Measurements from ENCODE around the gene ANKS3. TPM values are rescaled to one million over a fixed set of nuclear protein-coding genes. Genes with fewer than 3 reads are reported as not detected.

Gene ANKS3
- total and polyA plus RNA-seq, 4 donors: 6.3 to 79.5 (median 29.2) TPM

DNA sequence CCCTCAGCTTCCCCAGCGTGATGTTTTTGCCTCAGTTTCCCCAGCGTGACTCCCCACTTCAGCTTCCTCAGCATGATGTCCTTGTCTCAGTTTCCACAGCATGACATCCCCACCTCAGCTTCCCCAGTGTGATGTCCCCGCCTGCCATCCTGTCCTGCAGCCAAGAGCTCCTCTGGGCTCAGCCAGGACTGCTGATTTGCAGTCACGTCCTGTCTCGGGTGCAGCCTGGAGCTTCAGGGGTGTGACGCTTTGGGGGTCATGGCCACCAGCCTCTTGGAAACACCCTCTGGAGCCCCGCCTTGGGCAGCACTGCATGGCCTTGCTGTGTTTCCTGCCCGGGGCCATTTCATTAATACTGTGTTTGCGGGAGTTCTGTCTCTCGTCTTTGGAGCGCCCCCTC is 57.2 kb downstream of the ANKS3 start:
- peaks cover 0 to 2% of the 10 kb centered on the region in 2 donors for H3K36me3 ChIP-seq (ENCODE audit: control insufficient read depth in 1 of 2, insufficient read depth in 2 of 2, low read length in 1 of 2)
- no peak for DNase-seq
- H3K9me3 ChIP-seq (ENCODE audit: control insufficient read depth, low read length): no peaks in the 10 kb centered on the region
- H3K4me1 ChIP-seq (ENCODE audit: control insufficient read depth in 1 of 2, insufficient read depth in 2 of 2, low read length in 2 of 2): no peaks in the 10 kb centered on the region
- H3K27ac ChIP-seq (ENCODE audit: low read depth in 1 of 2, low read length in 2 of 2): no peak overlapping the region
- no peaks in the 10 kb centered on the region for H3K27me3 ChIP-seq (ENCODE audit: control insufficient read depth in 1 of 2, insufficient read depth in 2 of 2, low read length in 1 of 2)
- no peak for ATAC-seq (ENCODE audit: low FRiP score)
- intact Hi-C loops (cut with DNase I): no loop called here
- 84 to 85% methylated on average over 11 of the region's 11 CpGs for WGBS, 2 donors
- no peak overlapping the region for H3K4me3 ChIP-seq (ENCODE audit: low read length in 2 of 2)

DNA sequence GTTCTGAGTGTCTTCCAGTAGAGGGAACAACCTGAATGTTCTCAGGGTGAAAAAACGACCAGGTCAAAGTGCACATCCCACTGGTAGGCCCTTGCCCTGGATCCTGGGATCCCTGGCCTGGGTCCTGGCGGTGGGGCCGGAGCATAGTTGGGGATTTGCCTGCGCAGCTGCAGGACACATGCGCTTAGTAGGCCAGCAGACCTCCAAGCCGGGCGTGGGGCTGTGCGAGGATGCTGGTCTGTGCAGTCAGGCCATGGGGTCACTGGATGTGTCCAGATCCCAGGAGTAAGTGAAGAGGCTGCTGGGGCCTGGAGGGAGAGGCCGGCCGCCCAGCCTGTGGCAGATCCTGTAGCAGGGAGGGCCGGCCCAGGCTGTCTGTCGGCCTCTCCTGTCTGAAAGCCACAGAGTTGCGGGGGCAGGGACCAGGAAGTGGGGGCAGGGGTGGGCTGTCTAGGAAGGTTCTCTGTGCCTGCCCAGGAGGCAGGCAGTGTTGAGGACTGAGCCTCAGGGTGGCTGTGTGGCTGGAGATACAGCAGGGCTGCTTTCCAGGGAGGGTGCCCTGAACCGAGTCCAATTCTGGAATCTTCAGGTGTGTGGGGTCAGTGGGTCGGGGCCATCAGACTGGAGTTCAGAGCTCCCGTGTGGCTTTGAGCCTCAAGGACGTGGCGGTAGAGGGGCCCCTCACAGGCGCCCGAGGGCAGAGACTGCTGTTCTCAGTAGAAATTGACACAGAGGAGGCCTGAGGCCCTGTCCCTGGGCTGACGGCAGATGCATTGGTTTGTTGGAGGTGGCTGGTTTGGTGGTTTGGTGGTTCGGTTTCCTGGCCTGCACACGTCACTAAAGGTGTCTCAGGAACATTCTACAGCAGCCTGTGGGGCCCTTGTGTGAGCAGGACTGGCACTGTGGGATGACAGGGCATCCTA is 57.9 kb downstream of the ANKS3 start:
- ATAC-seq (ENCODE audit: low FRiP score): no peak
- Histone ChIP-seq H3K4me3 (ENCODE audit: low read length in 2 of 2) (no peak overlapping the region), H3K27me3 (ENCODE audit: control insufficient read depth in 1 of 2, insufficient read depth in 2 of 2, low read length in 1 of 2) (no peaks in the 10 kb centered on the region), H3K4me1 (ENCODE audit: control insufficient read depth in 1 of 2, insufficient read depth in 2 of 2, low read length in 2 of 2) (no peaks in the 10 kb centered on the region), H3K9me3 (ENCODE audit: control insufficient read depth, low read length) (no peaks in the 10 kb centered on the region), H3K36me3 (ENCODE audit: control insufficient read depth in 1 of 2, insufficient read depth in 2 of 2, low read length in 1 of 2) (peaks cover 0 to 2% of the 10 kb centered on the region in 2 donors), H3K27ac (ENCODE audit: low read depth in 1 of 2, low read length in 2 of 2) (no peak overlapping the region)
- DNase-seq: no peak
- intact Hi-C loops (cut with DNase I): no loop called here
- 78 to 81% methylated on average over 23 of the region's 23 CpGs for WGBS, 2 donors

DNA sequence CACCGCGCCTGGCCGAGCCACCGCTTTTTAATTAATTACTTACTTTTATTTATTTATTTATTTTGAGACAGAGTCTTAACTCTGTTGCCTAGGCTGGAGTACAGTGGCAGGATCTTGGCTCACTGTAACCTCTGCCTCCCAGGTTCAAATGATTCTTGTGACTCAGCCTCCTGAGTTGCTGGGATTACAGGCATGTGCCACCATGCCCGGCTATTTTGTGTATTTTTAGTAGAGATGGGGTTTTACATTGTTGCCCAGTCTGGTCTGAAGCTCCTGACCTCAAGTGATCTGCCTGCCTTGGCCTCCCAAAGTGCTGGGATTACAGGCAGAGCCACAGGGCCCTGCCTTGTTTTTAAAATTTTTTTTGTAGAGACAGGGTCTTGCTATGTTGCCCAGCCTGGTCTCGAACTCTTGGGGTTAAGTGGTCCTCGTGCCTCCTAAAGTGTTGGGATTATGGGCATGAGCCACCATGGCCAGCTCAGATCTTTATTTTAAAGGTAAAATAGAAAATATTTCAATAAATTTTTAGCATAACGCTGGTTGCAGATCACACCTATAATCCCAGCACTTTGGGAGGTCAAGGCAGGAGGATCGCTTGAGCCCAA is 59.0 kb downstream of the ANKS3 start:
- H3K27ac ChIP-seq (ENCODE audit: low read depth in 1 of 2, low read length in 2 of 2): no peak overlapping the region
- 95 to 97% methylated on average over 9 of the region's 9 CpGs for WGBS, 2 donors
- no peaks in the 10 kb centered on the region for H3K9me3 ChIP-seq (ENCODE audit: control insufficient read depth, low read length)
- H3K4me3 ChIP-seq (ENCODE audit: low read length in 2 of 2): no peak overlapping the region
- peaks cover 0 to 2% of the 10 kb centered on the region in 2 donors for H3K36me3 ChIP-seq (ENCODE audit: control insufficient read depth in 1 of 2, insufficient read depth in 2 of 2, low read length in 1 of 2)
- ATAC-seq (ENCODE audit: low FRiP score) (no peak), DNase-seq (no peak)
- no peaks in the 10 kb centered on the region for H3K27me3 ChIP-seq (ENCODE audit: control insufficient read depth in 1 of 2, insufficient read depth in 2 of 2, low read length in 1 of 2)
- H3K4me1 ChIP-seq (ENCODE audit: control insufficient read depth in 1 of 2, insufficient read depth in 2 of 2, low read length in 2 of 2): no peaks in the 10 kb centered on the region
- intact Hi-C loops (cut with DNase I): no loop called here

DNA sequence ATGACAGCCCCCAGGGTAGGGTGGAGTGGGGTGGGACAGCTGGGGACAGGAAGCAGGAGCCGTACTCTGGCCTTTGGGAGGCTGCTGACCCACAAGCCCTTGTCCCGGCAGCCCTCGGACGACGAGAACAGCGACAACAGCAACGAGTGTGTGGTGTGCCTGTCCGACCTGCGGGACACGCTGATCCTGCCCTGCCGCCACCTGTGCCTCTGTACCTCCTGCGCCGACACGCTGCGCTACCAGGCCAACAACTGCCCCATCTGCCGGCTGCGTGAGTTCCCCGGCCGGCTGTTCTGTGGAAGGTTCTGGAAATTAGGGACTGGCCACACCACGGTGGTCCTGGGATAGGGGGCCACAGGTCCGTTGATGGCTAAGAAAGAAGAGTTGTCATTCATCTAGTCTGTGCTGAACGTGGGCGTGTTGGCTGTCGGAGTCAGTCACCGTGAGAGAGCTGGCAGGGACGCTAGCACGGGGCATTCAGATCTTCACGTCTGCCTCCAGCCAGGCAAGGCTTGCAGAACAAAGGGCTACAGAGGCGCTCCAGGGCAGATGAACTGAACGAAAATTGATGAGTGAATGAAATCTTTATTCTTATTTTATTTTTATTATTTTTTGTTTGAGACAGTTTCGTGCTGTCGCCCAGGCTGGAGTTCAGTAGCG is 60.6 kb downstream of the ANKS3 start:
- WGBS, 2 donors: 92 to 93% methylated on average over 33 of the region's 33 CpGs
- DNase-seq (no peak), ATAC-seq (ENCODE audit: low FRiP score) (no peak)
- intact Hi-C loops (cut with DNase I): no loop called here
- Histone ChIP-seq H3K27me3 (ENCODE audit: control insufficient read depth in 1 of 2, insufficient read depth in 2 of 2, low read length in 1 of 2) (no peaks in the 10 kb centered on the region), H3K36me3 (ENCODE audit: control insufficient read depth in 1 of 2, insufficient read depth in 2 of 2, low read length in 1 of 2) (peaks cover 2% of the 10 kb centered on the region in 2 donors), H3K27ac (ENCODE audit: low read depth in 1 of 2, low read length in 2 of 2) (no peak overlapping the region), H3K4me1 (ENCODE audit: control insufficient read depth in 1 of 2, insufficient read depth in 2 of 2, low read length in 2 of 2) (no peaks in the 10 kb centered on the region), H3K4me3 (ENCODE audit: low read length in 2 of 2) (no peak overlapping the region), H3K9me3 (ENCODE audit: control insufficient read depth, low read length) (no peaks in the 10 kb centered on the region)

DNA sequence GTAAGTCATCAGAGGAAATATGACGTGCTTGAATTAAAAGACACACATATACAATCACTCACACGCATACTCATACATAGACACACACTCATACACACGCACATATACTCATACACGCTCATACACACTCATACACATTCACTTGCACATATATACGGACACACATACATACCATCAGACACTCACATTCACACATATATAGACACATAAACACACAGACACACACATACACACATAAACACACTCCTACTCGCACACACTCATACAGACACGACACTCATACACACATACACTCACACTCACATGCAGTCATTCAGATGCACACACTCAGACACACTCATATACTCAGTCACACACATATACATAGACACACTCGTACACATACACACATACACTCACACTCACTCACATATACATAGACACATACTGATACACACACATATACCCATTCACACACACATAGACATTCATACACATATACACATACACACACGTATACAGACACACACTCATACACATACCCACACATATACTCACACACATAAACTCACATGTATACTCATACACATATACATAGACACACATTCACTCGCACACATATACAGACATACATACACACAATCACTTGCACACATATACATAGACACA is 65.6 kb downstream of the ANKS3 start:
- Histone ChIP-seq H3K36me3 (ENCODE audit: control insufficient read depth in 1 of 2, insufficient read depth in 2 of 2, low read length in 1 of 2) (peaks cover 2 to 9% of the 10 kb centered on the region in 2 donors), H3K27ac (ENCODE audit: low read depth in 1 of 2, low read length in 2 of 2) (no peak overlapping the region), H3K4me1 (ENCODE audit: control insufficient read depth in 1 of 2, insufficient read depth in 2 of 2, low read length in 2 of 2) (no peaks in the 10 kb centered on the region), H3K27me3 (ENCODE audit: control insufficient read depth in 1 of 2, insufficient read depth in 2 of 2, low read length in 1 of 2) (no peaks in the 10 kb centered on the region), H3K4me3 (ENCODE audit: low read length in 2 of 2) (no peak overlapping the region), H3K9me3 (ENCODE audit: control insufficient read depth, low read length) (no peaks in the 10 kb centered on the region)
- no peak for DNase-seq
- ATAC-seq (ENCODE audit: low FRiP score): no peak
- intact Hi-C loops (cut with DNase I): no loop called here
- 91% methylated on average over 10 of the region's 10 CpGs for WGBS, 2 donors

DNA sequence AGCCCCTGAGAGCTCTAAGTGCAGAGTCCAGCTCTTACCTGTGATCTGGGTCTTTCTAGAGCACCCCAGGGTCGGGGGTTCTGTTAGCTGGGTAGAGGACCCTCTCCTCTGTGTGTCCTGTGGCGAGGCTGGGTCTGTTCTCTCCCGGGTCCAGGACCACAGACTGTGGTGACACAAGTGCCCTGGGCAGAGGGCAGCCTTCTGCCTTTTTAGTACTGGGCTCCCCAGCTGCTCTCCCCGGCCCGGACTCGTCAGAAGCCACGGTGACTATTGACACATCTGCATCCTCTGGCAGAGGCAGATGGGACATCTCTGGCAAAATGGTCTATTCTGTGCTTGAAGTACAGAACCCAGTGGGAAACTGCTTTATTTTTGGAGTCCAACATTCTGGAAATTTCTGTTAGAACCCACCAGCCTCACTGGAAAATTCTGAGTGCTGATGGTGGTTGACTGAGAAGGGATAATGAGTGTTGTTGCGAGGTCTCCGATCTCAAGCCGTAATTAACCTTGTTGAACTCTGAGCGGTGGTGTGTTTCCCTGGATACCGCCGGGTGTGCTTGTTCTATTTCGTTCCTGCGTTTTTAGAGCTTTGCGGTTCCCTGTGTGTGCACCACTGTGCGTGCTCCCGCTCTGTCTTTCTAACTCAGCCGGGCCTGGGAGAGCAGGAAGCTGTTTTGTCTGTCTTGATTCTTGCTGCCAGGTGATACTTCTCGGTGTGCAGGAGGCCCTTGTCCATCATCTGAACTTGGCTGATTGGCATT is 66.7 kb downstream of the ANKS3 start:
- intact Hi-C loops (cut with DNase I): no loop called here
- ATAC-seq (ENCODE audit: low FRiP score): no peak
- no peaks in the 10 kb centered on the region for H3K4me1 ChIP-seq (ENCODE audit: control insufficient read depth in 1 of 2, insufficient read depth in 2 of 2, low read length in 2 of 2)
- DNase-seq: no peak
- no peaks in the 10 kb centered on the region for H3K9me3 ChIP-seq (ENCODE audit: control insufficient read depth, low read length)
- no peak overlapping the region for H3K27ac ChIP-seq (ENCODE audit: low read depth in 1 of 2, low read length in 2 of 2)
- H3K36me3 ChIP-seq (ENCODE audit: control insufficient read depth in 1 of 2, insufficient read depth in 2 of 2, low read length in 1 of 2): peaks cover 2 to 9% of the 10 kb centered on the region in 2 donors
- no peaks in the 10 kb centered on the region for H3K27me3 ChIP-seq (ENCODE audit: control insufficient read depth in 1 of 2, insufficient read depth in 2 of 2, low read length in 1 of 2)
- H3K4me3 ChIP-seq (ENCODE audit: low read length in 2 of 2): no peak overlapping the region
- WGBS, 2 donors: 88% methylated on average over 20 of the region's 20 CpGs

DNA sequence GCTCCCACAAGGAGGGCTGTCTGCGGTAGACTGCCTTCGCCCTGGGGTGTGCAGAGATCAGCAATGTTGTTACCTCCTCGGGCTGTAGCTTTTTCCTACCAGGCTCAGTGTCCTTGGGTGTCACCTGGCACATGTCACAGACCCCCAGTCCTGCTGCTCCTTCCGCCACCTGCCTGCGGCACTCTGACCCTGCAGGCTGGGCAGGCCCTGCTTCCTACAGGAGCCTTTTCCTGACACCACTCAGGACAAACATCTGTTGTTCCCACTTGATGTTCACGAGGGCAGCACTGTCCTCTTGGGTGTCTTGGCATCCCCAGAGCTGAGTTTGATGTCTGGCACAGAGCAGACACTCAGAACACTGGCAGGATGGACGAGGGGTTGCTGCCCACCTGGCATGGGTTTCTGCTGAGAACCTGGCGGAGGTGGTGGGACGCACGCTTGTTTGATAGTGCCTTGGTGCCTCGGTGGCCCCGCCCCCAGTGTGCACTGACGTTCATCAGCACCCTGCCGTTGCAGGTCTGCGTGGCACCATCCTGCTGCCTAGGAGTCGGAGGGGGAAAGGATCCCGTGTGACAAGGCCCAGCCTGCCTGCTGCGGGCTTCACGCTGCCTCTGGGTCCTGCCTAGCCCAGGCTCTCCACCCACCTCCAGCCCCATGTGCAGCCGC is 67.4 kb downstream of the ANKS3 start:
- Histone ChIP-seq H3K27ac (ENCODE audit: low read depth in 1 of 2, low read length in 2 of 2) (no peak overlapping the region), H3K4me3 (ENCODE audit: low read length in 2 of 2) (no peak overlapping the region), H3K9me3 (ENCODE audit: control insufficient read depth, low read length) (no peaks in the 10 kb centered on the region), H3K4me1 (ENCODE audit: control insufficient read depth in 1 of 2, insufficient read depth in 2 of 2, low read length in 2 of 2) (no peaks in the 10 kb centered on the region), H3K36me3 (ENCODE audit: control insufficient read depth in 1 of 2, insufficient read depth in 2 of 2, low read length in 1 of 2) (peaks cover 2 to 9% of the 10 kb centered on the region in 2 donors), H3K27me3 (ENCODE audit: control insufficient read depth in 1 of 2, insufficient read depth in 2 of 2, low read length in 1 of 2) (no peaks in the 10 kb centered on the region)
- DNase-seq (no peak), ATAC-seq (ENCODE audit: low FRiP score) (no peak)
- 86% methylated on average over 20 of the region's 20 CpGs for WGBS, 2 donors
- intact Hi-C loops (cut with DNase I): no loop called here
